ENCODE measurements around the gene ZNF462.
"Not testable (repeated sequence)": the region's sequence is repeated elsewhere in the genome, so short reads cannot be mapped to it uniquely, and the experiment has no call there.

The ZNF462 gene

DNA sequence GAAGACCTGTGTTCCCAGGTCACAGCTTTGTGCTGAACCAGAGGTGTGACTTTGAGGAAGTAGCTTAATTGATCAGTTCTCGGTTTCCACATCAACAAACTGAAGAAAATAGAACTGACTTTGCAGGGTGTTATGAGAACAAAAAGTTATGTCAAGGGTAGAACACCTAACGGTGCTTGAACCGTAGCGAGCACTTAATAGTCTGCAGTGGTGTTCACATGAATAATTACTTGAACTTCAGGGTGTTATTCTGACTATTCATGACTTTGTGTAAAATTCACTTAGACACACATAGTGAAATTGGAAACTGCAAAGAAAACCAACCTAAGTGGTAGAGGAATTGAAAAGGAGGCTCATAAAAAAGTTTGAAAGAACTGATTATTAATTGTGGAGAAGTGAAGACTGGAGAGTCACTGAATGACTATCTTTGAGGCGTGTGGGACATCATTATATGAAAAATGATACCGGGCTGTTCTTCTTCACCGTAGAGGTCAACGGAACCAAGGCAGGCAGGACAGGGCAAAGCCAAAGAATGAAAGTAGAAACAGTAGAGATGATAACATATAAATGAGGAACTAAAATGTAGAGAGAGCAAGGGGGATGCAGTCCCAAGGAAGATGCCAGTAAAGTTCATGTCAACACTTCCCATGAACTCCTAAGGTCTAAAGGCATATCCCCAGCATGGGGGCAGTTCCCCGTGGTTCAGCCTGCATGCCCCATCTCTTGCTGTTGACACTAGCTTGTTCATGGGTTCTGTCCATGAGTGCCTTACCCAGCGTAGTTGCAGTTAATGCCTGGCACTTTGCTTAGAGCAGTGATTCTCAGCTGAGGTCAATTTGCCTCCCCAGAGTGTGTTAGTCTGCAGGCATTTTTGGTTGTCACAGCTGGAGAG is 118.7 kb downstream of the ZNF462 start:
- H3K9ac ChIP-seq (ENCODE audit: low read length), result no peak overlapping the region
- H3K27me3 ChIP-seq (ENCODE audit: control insufficient read depth, insufficient read depth, low read length), result no peaks in the 10 kb centered on the region
- no peaks in the 10 kb centered on the region for H3K9me3 ChIP-seq (ENCODE audit: control insufficient read depth, low read length)
- no peaks in the 10 kb centered on the region for H3K4me1 ChIP-seq (ENCODE audit: control insufficient read depth, insufficient read depth, low read length)
- H3K36me3 ChIP-seq (ENCODE audit: control insufficient read depth, insufficient read depth, low read length), result no peaks in the 10 kb centered on the region
- H3K4me3 ChIP-seq (ENCODE audit: low read length), result no peak overlapping the region

DNA sequence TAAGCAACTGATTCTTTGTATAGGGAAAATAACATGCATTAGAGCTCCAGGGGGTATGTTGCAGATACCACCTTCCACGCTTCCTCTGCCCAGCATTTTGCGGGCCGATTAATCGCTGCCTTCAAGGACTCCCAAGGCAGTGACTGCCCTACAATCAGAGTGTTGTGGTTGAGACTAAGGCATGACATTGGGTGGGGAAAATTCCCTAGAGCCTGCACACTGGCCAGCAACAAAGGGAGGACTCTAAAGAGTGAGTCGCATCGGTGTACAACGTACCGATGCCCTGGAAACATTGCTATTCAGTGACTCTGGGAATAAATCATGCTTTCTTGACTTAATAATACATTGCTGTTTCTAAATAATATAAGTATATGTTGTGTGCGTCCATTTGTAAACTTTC is 119.7 kb downstream of the ZNF462 start:
- Histone ChIP-seq H3K27me3 (ENCODE audit: control insufficient read depth, insufficient read depth, low read length) (no peaks in the 10 kb centered on the region), H3K36me3 (ENCODE audit: control insufficient read depth, insufficient read depth, low read length) (no peaks in the 10 kb centered on the region), H3K4me3 (ENCODE audit: low read length) (no peak overlapping the region), H3K9ac (ENCODE audit: low read length) (no peak overlapping the region), H3K4me1 (ENCODE audit: control insufficient read depth, insufficient read depth, low read length) (no peaks in the 10 kb centered on the region), H3K9me3 (ENCODE audit: control insufficient read depth, low read length) (no peaks in the 10 kb centered on the region)

DNA sequence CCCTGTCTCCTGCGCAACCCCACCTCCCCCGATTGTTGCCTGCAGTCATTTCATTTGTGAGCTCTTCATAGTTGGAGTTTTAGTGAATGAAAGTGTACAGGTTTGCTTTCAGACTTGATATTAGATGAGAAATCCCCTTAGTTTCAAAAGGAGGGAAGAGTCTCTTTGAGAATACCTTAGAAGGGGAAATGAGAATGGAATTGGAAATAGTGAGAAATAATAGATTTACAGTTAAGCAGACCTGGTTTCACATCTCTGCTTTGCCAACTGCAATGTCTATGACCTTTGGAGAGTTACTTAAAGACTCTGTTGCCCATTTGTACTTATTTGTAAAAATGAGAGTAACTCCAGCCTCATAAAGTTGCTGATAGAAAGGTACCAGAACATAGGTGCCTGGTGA is 120.4 kb downstream of the ZNF462 start:
- no peaks in the 10 kb centered on the region for H3K36me3 ChIP-seq (ENCODE audit: control insufficient read depth, insufficient read depth, low read length)
- H3K9me3 ChIP-seq (ENCODE audit: control insufficient read depth, low read length), result no peaks in the 10 kb centered on the region
- no peaks in the 10 kb centered on the region for H3K27me3 ChIP-seq (ENCODE audit: control insufficient read depth, insufficient read depth, low read length)
- H3K4me1 ChIP-seq (ENCODE audit: control insufficient read depth, insufficient read depth, low read length), result no peaks in the 10 kb centered on the region
- no peak overlapping the region for H3K9ac ChIP-seq (ENCODE audit: low read length)
- H3K4me3 ChIP-seq (ENCODE audit: low read length), result no peak overlapping the region

DNA sequence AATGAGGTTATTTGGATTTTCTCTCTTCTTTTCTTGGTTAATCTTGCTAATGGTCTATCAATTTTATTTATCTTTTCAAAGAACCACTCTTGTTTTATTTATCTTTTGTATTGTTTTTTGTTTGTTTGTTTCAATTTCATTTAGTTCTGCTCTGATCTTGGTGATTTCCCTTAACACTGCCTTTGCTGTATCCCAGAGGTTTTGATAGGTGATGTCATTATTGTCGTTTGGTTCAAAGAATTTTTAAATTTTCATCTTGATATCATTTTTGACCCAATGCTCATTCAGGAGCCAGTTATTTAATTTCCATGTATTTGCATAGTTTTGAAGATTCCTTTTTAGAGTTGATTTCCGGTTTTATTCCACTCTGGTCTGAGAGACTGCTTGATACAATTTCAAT is 126.9 kb downstream of the ZNF462 start:
- H3K4me3 ChIP-seq (ENCODE audit: low read length); H3K4me1 ChIP-seq (ENCODE audit: control insufficient read depth, insufficient read depth, low read length); H3K9me3 ChIP-seq (ENCODE audit: control insufficient read depth, low read length); H3K27me3 ChIP-seq (ENCODE audit: control insufficient read depth, insufficient read depth, low read length); H3K9ac ChIP-seq (ENCODE audit: low read length); H3K36me3 ChIP-seq (ENCODE audit: control insufficient read depth, insufficient read depth, low read length): not testable (repeated sequence)

- Histone ChIP-seq H3K4me3 (ENCODE audit: low read length) (no peak overlapping the region), H3K27me3 (ENCODE audit: control insufficient read depth, insufficient read depth, low read length) (no peaks in the 10 kb centered on the region), H3K4me1 (ENCODE audit: control insufficient read depth, insufficient read depth, low read length) (no peaks in the 10 kb centered on the region), H3K36me3 (ENCODE audit: control insufficient read depth, insufficient read depth, low read length) (no peaks in the 10 kb centered on the region), H3K9ac (ENCODE audit: low read length) (no peak overlapping the region), H3K9me3 (ENCODE audit: control insufficient read depth, low read length) (no peaks in the 10 kb centered on the region)
Measured at GRCh38 chr9:106992186-106992585, 129.2 kb downstream of the ZNF462 start.

- Histone ChIP-seq H3K9me3 (ENCODE audit: control insufficient read depth, low read length) (no peaks in the 10 kb centered on the region), H3K36me3 (ENCODE audit: control insufficient read depth, insufficient read depth, low read length) (no peaks in the 10 kb centered on the region), H3K9ac (ENCODE audit: low read length) (no peak overlapping the region), H3K4me1 (ENCODE audit: control insufficient read depth, insufficient read depth, low read length) (no peaks in the 10 kb centered on the region), H3K4me3 (ENCODE audit: low read length) (no peak overlapping the region), H3K27me3 (ENCODE audit: control insufficient read depth, insufficient read depth, low read length) (no peaks in the 10 kb centered on the region)
Measured at GRCh38 chr9:106993603-106994002, 130.6 kb downstream of the ZNF462 start.

DNA sequence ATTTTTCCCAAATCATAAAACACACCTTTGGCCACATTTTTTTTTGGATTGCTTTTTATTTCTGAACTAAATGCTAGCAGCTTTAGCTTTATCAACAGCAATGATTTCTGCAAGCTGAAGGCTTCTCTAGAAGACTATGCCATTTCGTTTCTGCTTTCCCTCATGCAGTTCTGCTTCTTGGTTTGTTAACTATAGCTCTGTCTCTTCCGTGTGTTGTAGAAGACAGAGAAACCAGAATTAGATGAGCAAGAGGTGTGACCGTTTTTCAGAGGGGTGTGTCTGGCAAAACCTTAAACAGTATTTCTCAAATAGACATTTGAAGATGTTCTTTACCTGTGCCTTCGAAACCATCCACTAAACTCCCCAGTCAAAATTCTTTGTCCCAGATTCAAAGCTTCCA is 131.5 kb downstream of the ZNF462 start:
- H3K27me3 ChIP-seq (ENCODE audit: control insufficient read depth, insufficient read depth, low read length), result no peaks in the 10 kb centered on the region
- no peaks in the 10 kb centered on the region for H3K4me1 ChIP-seq (ENCODE audit: control insufficient read depth, insufficient read depth, low read length)
- H3K9me3 ChIP-seq (ENCODE audit: control insufficient read depth, low read length), result no peaks in the 10 kb centered on the region
- no peak overlapping the region for H3K9ac ChIP-seq (ENCODE audit: low read length)
- H3K36me3 ChIP-seq (ENCODE audit: control insufficient read depth, insufficient read depth, low read length), result no peaks in the 10 kb centered on the region
- no peak overlapping the region for H3K4me3 ChIP-seq (ENCODE audit: low read length)

DNA sequence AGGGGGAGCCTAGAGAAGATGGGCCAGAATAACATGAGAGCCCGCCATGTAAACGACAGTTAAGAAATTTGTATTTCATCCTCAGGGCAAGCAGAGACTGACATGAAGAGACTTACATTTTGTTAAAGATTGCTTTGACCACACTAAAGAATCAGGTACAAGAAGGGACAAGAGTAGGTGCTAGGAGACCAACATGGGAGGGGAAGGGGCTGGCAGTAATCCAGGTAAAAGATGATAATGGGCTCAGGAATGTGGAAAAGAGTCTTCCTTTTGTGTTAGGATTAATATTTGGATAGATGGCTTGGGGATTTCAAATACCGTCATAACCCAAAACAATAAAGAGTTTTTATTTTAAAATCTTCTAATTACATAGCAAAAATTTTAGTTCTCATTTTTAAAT is 137.3 kb downstream of the ZNF462 start:
- Histone ChIP-seq H3K4me1 (ENCODE audit: control insufficient read depth, insufficient read depth, low read length) (no peaks in the 10 kb centered on the region), H3K9me3 (ENCODE audit: control insufficient read depth, low read length) (no peaks in the 10 kb centered on the region), H3K4me3 (ENCODE audit: low read length) (no peak overlapping the region), H3K36me3 (ENCODE audit: control insufficient read depth, insufficient read depth, low read length) (no peaks in the 10 kb centered on the region), H3K9ac (ENCODE audit: low read length) (no peak overlapping the region), H3K27me3 (ENCODE audit: control insufficient read depth, insufficient read depth, low read length) (no peaks in the 10 kb centered on the region)

GRCh38 chr9:107005201-107005600 is 142.2 kb downstream of the ZNF462 start:
- H3K4me1 ChIP-seq (ENCODE audit: control insufficient read depth, insufficient read depth, low read length), result no peaks in the 10 kb centered on the region
- no peaks in the 10 kb centered on the region for H3K36me3 ChIP-seq (ENCODE audit: control insufficient read depth, insufficient read depth, low read length)
- H3K9me3 ChIP-seq (ENCODE audit: control insufficient read depth, low read length), result no peaks in the 10 kb centered on the region
- H3K9ac ChIP-seq (ENCODE audit: low read length), result no peak overlapping the region
- no peaks in the 10 kb centered on the region for H3K27me3 ChIP-seq (ENCODE audit: control insufficient read depth, insufficient read depth, low read length)
- H3K4me3 ChIP-seq (ENCODE audit: low read length), result no peak overlapping the region

DNA sequence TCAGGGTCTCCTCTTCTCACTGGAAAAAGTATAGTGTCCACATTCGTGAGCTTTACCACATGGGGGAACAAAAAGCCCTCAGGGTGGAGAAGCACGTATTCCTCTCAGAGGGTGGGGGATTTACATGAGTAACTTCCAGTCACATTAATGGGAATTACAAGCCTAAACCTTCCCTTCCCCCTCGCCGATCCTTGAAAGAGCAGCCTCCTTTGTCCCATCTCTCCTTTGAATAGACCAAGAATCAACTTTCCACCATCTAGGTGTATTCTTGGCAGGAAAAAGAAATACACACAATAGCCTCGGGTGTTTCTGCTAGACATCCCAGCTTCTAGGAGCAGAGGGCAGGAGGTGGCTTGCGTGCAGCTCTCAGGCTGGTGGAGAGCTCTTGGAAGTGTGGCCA is 144.4 kb downstream of the ZNF462 start:
- Histone ChIP-seq H3K4me3 (ENCODE audit: low read length) (no peak overlapping the region), H3K36me3 (ENCODE audit: control insufficient read depth, insufficient read depth, low read length) (no peaks in the 10 kb centered on the region)

GRCh38 chr9:107008011-107008410 is 145.0 kb downstream of the ZNF462 start:
- H3K36me3 ChIP-seq (ENCODE audit: control insufficient read depth, insufficient read depth, low read length), result no peaks in the 10 kb centered on the region
- no peak overlapping the region for H3K9ac ChIP-seq (ENCODE audit: low read length)
- no peaks in the 10 kb centered on the region for H3K4me1 ChIP-seq (ENCODE audit: control insufficient read depth, insufficient read depth, low read length)
- no peaks in the 10 kb centered on the region for H3K9me3 ChIP-seq (ENCODE audit: control insufficient read depth, low read length)
- no peak overlapping the region for H3K4me3 ChIP-seq (ENCODE audit: low read length)
- H3K27me3 ChIP-seq (ENCODE audit: control insufficient read depth, insufficient read depth, low read length), result no peaks in the 10 kb centered on the region

More for the DNA sequence above, 144.4 kb downstream of the ZNF462 start:
- Histone ChIP-seq H3K4me1 (ENCODE audit: control insufficient read depth, insufficient read depth, low read length) (no peaks in the 10 kb centered on the region), H3K27me3 (ENCODE audit: control insufficient read depth, insufficient read depth, low read length) (no peaks in the 10 kb centered on the region), H3K9me3 (ENCODE audit: control insufficient read depth, low read length) (no peaks in the 10 kb centered on the region), H3K9ac (ENCODE audit: low read length) (no peak overlapping the region)

GRCh38 chr9:107008447-107008846 is 145.5 kb downstream of the ZNF462 start:
- Histone ChIP-seq H3K4me1 (ENCODE audit: control insufficient read depth, insufficient read depth, low read length) (no peaks in the 10 kb centered on the region), H3K9me3 (ENCODE audit: control insufficient read depth, low read length) (no peaks in the 10 kb centered on the region), H3K36me3 (ENCODE audit: control insufficient read depth, insufficient read depth, low read length) (no peaks in the 10 kb centered on the region)

GRCh38 chr9:107016383-107016782 is 153.4 kb downstream of the ZNF462 start:
- Histone ChIP-seq H3K9me3 (ENCODE audit: control insufficient read depth, low read length) (no peaks in the 10 kb centered on the region), H3K4me3 (ENCODE audit: low read length) (no peak overlapping the region), H3K4me1 (ENCODE audit: control insufficient read depth, insufficient read depth, low read length) (no peaks in the 10 kb centered on the region), H3K9ac (ENCODE audit: low read length) (no peak overlapping the region), H3K36me3 (ENCODE audit: control insufficient read depth, insufficient read depth, low read length) (no peaks in the 10 kb centered on the region), H3K27me3 (ENCODE audit: control insufficient read depth, insufficient read depth, low read length) (no peaks in the 10 kb centered on the region)

More at GRCh38 chr9:107008447-107008846, 145.5 kb downstream of the ZNF462 start:
- Histone ChIP-seq H3K9ac (ENCODE audit: low read length) (no peak overlapping the region), H3K27me3 (ENCODE audit: control insufficient read depth, insufficient read depth, low read length) (no peaks in the 10 kb centered on the region), H3K4me3 (ENCODE audit: low read length) (no peak overlapping the region)
